ENCODE results near the gene WNT4.

Gene WNT4

DNA sequence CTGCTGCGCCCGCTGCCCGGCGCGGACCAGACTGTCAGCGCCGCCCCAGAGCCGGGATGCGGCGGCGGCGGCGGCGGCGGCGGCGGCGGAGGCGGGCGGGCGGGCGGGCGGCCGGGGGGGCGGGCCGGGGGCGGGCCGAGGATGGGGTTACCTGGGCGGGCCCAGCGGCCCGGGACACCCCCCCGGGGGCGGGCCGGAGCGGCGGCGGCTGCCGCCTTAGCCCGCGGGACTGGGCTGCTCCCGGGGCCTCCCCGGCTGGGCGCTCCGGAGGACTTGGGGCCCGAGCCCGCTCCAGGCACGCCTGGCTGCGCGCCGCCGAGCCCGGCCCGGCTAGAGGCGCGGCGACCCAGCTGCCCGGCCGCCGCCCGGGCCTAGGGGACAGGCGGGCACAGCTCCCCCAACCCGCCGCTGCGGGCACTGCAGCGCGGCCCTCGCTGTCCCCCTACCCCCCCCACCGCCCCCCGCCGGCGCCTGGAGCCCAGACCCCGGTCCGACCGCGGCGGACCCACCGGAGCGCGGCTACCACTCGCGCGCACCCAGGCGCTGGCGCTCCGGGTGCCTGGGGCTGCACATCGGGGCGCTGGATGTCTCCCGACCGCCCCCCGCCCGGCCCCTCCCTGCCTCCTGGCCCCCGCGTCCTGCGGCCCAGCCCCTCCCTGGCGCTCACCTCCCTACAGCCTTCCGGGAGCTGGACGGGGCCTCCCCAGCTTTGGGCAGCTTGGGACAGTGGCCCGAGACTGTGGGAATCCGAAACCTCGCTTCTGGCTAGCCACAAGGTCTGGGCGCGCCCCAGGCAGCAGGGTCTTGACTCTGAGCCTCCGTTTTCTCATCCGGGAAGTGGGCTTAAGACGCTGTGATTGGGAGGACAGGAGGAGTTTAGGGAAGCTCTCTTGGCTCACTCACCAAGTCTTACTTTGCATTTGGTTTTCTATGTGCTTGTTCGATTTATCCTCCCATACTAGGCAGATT lies at the start of gene WNT4:
WNT4 (minus strand) TSS at position 33 of the 969 bp plus-strand sequence. CDS start 175 bp downstream, outside the sequence.
- no peak for DNase-seq

DNA sequence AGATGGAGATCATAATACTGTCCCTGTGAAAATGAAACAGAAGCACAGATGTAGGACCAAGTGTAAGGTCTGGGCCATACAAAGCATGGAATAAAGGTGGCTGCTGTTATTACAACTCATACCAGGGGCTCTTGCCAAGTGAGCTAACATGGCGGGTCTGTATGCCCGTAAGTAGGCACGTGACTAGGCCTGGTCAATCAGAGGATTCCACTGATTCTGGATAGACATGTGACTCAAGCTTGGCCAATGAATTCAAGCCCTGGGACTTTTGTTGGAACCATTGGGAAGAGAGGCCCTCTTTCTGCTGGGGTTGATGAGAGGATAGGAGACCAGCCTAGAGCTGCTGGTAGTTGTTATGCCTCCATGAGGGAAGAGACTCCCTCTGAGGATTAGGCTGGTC lies 47.8 kb upstream of the WNT4 start:
- DNase-seq: no peak

DNA sequence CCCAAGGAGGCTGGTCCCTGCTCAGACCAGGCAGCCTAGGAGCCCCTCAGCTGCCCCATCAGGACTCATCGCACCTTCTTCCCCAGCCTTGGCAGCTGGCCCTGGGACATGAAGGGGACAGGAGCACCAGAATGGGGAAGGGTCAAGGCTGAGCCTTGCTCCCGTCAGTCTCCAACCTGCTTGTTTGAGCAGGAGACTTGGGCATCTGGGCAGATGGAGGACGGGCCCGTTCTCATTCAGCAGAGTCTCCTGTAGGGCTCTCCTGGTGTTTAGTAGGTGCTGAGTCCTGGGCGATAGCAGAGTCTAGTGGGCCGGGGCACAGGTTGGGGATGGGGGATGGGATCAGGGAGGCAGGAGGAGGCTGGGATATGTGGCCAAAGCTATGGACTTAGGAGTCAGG lies 47.4 kb upstream of the WNT4 start:
- no peak for DNase-seq

DNA sequence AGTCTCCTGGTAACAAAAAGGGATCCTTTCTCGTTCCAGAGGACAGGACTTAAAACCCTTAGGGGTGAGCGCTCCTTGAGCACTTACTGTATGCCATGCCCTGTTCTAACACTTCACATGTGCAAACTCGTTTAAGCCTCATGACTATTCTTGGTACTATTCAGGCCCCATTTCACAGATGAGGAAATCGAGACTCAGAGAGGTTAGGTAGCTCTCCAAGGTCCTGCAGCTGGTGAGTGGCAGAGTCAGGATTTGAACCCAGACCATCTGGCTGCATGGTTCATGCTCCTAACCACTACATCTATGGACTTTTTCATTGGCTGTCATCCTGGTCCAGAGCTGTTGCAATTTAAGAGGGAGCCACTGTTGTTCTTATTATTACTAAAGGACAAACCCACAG lies 46.7 kb upstream of the WNT4 start:
- no peak for DNase-seq

DNA sequence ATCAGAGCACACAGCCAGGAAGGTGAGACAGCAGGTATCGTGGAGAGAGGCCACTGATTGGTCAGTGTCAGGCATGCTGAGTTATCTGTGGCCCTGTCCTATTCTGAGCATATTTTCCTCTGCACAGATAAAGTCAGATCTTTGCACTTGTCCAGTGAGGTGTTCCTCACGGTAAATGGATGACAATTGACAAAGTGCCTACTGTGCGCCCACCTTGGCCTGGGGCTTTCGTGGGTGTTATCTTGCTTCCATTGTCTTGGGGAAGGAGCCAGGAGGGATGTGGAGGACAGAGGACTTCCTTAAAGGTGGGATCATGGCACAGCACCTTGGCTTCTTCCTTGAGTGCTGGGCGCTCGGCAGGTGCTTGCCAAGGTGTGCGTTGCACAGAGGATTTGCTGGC lies 46.0 kb upstream of the WNT4 start:
- no peak for DNase-seq

DNA sequence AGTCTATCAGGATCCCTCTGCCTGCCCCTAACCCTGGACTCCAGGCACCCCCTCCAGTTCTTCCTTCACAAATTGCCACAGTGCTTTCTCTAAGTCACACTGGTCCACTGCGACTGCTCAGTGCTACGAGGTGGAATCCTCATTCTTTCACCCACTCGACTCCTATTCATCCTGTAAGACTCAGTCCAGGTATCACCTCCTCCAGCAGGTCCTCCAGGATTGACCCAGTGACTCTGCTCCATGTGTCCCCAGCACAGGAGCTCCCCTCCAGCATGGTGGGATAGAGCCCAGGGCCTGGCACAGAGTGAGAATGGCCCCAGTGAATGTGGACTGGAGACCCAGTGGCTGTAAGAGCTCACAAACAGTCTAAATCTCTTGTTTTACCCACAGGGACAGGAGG lies 45.5 kb upstream of the WNT4 start:
- no peak for DNase-seq

DNA sequence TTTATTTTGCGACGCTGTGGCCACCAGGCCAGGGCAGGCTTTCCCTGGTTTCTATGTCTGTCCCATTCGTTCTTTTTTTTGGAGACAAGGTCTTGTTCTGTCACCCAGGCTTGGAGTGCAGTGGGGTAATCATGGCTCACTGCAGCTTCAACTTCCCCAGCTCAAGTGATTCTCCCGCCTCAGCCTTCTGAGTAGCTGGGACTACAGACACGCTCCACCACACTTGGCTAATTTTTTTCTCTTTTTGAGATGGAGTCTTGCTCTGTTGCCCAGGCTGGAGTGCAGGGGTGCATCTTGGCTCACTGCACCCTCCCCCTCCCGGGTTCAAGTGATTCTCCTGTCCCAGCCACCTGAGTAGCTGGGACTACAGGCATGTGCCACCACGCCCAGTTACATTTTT lies 43.4 kb upstream of the WNT4 start:
- DNase-seq: no peak

DNA sequence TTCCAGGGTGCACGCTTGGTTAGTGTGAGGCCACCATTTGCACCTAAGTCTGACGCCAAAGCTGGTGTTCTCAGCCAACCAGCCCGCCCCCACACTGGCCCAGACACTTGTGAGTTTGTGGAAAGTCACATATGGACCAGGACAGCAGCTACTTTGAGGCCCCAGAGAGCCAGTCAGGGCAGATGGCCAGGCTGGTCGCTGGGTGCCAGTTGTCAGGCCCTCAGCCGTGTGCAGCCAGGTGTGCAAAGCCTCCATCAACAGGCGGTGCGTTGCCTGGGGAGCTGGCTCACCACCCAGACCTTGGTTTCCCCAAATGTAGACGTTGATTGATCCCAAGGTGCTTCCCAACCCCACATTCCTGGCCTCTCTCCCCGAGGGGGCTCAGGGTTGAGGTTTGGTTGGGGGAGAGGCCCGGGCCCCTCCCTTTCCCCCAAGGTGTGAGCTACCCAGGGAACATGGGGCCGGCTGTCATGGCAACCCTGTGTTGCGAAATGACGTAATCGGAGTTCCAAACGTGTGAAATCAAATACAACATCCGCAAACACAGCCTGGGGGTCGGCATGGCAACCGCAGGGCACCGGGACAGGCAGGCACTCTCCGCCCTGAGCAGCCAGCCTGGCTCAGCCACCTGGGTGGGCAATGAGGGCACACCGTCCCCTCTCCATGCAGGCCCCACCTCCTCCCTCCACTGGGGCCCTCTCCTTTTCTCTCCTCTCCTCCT lies 42.2 kb upstream of the WNT4 start:
- peak; percentile 34 for DNase-seq

DNA sequence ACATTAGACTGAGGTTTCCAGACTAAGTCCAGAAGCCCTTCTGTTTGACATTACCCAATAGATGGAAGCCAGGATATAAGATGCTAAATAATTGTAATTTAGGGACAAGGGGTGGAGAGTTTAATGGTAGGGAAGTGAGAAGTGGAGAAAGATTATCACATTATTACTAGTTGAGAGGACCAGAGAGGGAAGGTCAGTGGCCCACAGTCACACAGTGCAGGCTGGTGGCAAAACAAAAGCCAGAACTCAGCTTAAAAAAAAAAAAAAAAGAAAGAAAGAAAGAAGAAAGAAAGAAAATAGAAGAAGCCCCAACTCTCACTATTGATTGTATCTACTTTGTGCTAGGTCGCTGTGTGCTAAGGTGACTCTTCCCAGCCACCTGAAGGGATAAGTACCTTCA lies 41.6 kb upstream of the WNT4 start:
- no peak for DNase-seq

DNA sequence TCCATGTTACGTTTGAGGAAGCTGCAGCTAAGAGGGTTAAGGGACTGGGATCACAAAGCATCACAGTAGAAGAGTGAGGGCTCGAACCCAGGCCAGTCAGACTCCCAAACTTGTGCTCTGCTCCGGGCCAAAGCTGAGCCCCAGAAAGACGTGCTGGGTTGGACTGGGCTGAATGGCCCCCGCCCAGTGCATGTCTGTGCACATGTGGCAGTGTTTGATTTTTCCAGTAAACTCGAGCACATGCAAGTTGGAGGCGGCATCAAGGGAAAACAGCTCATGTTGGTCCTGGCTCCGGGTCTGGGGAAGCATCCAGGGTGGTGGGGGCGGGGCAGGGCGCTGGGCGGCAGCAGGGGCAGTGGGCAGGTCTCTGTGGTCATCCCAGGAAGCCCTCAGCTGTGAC lies 39.8 kb upstream of the WNT4 start:
- DNase-seq: no peak

DNA sequence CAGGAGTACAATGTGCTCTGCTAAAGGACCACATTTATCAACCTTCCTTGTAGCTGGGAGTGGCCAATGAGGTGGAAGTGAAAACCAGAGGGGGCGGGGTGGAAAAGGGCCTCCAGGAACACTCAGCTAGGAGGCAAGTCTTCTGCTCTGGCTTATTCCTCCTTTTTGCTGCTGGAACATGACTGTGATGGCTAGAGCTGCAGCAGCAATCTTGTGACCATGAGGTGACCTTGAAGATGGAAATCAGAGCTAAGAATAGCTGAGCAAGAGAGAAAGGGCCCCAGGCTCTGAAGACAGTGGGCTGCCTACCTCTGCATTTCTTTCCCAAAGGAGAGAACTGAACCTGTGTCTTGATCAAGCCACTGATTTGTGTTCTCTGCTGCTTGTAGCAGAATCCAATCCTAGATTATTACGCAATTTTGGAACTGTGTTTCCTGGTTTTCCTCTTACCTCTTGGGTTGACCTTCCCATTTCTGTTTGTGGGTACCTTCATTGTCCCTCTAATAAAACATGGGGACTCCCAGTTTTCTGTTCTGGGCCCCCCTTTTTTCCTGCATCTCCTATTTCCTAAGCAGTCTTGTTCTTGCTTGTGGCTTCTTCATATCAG lies 36.4 kb upstream of the WNT4 start:
- no peak for DNase-seq

DNA sequence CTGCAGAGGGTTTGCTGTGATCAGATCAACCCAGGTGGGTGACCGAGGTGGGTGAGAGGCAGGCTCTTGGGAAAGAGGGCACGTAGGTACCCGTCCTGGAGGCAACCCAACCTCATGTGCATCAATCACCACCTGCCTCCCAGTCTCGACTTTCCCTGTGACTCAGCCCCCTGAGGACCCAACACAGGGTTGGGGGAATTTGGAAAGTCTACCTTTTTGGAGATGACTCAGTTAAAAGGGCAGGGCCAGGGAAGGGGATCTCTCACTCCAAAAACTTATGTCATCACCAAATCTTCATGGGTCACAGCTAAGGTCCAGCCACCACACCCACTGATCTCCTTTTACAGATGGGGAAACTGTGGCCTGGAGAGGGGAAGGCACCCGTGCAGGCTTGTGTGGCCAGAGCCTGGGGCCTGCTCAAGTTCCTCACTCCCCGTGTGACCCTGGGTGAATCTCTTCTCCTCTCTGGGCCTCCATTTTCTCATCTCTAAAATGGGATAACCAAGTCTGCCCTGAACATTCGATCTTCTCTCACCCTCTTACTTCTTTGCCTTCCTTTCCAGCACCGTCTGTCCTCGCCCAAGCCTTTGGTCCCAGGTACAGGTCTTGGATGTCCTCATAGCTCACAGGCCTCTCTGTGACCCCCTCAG lies 34.6 kb upstream of the WNT4 start:
- DNase-seq: no peak

DNA sequence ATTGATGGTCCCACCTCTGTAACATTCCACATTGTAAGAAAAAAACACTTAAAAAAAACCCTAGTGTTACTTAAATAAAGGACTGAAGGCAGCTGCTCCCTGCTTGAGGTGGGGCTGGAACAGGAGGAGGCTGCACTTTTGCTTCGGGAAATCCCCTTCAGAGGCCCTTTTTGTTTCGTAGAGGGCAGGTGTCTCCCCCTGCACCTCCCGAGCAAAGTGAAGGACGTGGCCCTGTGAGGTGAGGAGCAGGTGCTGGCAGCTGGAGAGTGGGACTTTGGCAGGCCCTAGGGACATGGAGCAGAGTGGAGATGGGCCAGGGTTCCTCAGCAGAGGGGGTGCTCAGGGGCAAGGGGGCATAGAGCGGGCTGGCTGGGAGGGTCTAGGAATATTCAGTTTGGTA lies 33.4 kb upstream of the WNT4 start:
- DNase-seq: no peak

DNA sequence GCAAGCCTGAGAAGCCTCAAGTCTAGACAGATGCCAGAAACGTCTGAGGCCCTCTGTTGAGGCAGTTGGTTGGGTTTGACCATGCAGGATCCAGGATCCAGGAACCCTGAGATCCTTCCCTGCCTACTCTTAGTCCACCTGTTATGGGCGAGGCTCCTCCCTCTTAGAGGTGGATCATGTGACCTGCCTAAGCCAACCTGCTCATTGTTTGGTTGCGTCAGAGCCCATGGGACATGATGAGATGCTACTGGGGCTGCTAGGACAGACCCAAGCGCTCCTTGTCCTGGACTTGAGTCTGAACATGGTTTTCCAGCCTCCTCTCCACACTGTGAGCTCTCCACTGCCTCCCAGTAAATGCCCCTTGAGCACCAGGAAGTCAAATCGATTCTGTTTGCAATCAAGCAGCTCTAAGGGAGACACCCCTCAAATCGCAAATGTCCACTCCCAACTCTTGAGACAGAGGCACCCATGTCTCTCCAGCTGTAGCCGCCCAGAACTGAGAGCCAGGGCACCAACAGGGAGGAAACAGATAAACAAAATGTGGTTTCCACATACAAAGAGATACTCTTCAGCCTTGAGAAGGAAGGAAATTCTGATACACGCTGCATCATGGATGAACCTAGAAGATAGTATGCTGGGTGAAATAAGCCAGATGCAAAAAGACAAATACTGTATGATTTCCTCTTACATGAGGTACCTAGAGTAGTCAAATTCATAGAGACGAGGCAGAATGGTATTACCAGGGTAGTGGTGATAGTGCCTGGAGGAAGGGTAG lies 31.7 kb upstream of the WNT4 start:
- no peak for DNase-seq

DNA sequence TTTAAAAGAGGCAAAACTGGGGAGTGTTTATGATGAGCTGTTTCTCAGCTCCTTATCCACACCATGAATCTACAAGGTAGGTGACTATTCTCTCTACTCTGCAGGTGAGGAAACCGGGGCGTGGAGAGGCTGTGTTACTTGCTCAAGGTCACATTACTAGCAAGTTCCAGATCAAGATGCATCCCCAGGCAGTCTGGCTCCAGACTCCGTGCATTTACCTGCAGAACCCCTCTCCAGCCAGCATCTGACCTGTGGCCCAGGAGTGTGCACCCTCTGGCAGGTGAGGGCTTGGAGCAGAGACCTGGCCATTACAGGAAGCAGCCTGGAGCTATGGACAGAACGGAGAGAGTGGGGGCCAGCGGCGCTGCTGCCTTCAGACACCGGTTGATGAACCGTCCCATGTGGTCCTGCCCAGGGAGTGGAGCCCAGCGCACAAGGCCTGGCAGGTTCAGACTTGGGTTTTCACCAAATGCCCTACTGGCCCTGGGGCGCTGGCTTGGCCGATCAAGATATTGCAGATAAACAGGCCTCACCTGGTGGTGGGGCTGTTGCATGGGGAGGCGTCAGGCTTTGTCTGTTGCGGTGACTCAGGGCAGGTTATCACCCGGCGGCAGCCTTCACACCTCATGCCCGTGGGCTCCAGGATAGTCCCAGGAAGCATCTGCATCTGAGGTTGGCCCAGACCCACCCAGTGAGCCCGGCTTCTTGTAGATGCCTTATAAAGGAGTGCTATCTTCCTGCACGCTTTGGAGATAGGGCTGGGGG lies 29.2 kb upstream of the WNT4 start:
- no peak for DNase-seq

DNA sequence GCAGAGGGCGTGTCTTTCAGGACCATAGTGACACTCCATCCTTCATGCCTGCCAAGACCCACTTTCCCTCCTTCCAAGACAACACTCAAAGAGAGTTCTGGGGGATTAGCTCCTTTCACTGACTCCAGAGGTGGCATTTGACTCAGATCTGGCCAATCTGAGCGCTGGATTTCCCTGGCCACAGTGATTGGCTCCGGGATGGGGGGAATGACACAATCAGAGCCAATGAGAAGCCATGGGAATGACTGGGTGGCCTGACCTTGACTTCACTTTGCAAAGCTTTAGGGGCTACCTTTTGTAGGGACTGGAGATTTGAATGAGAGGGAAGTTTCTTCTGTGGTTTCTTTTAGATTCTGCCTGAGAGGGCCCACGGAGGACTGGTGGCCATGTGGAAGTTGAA lies 26.9 kb upstream of the WNT4 start:
- DNase-seq: no peak

DNA sequence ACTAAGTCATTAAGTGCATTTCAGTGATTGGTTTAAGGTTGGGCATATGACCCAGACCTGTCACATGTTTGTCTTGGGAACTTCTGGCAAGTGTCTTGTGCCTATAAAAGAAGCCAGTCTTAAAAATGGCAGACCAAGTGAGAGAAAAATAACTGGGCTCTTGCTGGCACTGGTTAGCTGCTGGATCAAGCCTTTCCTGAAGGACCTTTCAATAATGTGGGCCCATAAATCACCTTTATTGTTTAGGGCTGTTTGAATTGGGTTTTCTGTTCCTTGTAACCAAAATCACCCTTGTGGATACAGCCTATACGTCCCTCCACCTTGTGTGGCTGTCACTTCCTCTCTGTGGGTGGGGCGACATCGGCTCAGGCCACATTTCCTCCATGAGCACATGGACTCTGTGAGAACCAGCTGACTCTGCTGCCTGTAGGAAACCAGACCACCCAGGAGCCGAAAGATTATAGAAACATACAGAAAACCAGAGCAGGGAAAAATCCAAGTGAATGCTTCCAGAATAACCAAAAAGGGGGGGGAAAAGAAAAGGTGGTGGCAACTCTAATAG lies 25.6 kb upstream of the WNT4 start:
- no peak for DNase-seq

DNA sequence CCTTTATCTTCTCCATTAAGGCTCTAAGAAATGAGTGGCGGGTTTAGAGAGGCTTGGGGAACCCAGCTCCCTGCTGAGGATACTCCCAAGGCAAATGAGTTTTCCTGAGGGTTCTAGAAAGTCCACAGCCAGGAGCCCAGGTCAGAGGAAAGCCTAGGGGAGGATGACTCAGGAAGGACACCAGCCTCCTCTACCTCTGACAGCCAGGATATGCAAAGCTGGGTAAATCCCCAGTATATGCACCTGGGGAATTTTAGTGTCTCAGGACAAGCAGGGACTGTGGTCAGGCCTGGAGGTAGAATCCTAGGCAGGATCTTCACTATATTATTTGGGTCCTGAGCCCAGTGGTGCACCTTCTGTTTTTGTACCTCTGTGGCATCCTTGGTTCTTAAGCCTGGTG lies 23.5 kb upstream of the WNT4 start:
- no peak for DNase-seq

DNA sequence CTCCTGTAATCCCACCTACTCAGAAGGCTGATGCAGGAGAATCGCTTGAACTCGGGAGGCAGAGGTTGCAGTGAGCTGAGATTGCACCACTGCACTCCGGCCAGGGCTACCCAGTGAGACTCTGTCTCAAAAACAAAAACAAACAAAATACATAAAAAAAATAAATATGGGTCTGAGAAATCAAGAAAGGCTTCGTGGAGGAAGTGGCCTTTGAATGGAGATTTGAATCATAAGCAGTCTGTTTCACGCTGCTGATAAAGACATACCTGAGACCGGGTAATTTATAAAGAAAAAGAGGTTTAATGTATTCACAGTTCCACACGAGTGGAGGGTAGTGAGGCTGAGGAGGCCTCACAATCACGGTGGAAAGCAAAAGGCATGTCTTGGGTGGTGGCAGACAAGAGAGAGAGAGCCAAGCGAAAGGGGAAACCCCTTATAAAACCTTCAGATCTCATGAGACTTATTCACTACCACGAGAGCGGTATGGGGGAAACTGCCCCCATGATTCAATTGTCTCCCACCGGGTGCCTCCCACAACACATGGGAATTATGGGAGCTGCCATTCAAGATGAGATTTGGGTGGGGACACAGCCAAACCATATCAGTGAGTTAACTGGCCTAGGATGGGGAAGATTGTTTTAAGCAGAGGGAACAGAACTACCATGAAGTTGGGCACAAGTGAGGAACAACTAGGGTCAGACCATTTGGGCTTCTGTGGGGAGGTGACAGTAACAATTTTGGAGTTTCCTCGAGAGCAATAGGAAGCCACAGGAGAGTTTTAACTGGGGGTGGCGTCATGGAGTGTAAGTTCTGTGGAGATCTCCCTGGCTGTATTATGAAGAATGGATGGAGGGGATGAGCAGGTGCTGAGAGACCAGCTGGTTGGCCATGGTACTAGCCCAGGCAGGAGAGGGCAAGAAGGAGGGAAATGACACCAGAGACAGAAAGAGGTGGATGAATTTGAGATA lies 22.2 kb upstream of the WNT4 start:
- no peak for DNase-seq

DNA sequence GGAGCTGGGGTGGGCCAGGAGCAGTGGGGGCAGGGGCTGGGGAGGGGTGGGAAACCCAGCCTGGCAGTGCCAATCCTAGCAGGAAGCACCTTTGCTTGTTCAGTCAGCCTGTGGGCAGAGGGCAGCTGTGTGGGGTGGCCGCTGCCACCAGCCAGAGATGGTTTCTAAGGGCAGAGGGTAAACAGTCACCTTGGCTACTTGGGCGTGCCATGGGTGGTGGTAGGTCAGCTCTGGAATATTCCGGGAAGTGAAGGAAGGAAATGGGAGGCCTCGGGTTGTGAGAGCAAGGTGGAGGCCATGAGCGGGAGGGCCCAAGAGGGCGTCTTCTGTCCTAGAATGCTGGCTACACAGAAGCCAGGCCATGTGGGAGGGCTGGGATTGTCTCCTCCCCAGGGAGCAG lies 20.7 kb upstream of the WNT4 start:
- no peak for DNase-seq

Measured in DMS 273 treated with DMSO at 0.1 percent for 48 hours (cell line).